Lower leg skin (tissue), 4 donors: ENCODE measurements around the gene KEL. TPM values are rescaled to one million over a fixed set of nuclear protein-coding genes. Genes with fewer than 3 reads are reported as not detected.

ENCODE experiments used
- DNase-seq, 2 donors: peaks; one replicate each; pipeline ENCODE4 v3.0.0-alpha.2; 2019; ENCODE audit warnings: low spot score in 2 of 2
- H3K4me3 ChIP-seq: fragments of 200-600 bp; sonication (generic); 2 replicates; pipeline ENCODE4 v1.5.1; 2017; ENCODE audit warnings: mild to moderate bottlenecking, low read depth; ENCODE audit not compliant: poor library complexity, severe bottlenecking
- CTCF ChIP-seq, 3 donors: fragments of 450-650 bp; IDR thresholded peaks; one replicate each; pipeline ENCODE4 v1.5.1; 2016; ENCODE audit warnings: antibody characterized with exemption in 3 of 3, mild to moderate bottlenecking in 3 of 3, moderate library complexity in 2 of 3
- POLR2A ChIP-seq, 2 donors: fragments of 450-650 bp; IDR thresholded peaks; one replicate each; pipeline ENCODE4 v1.6.1; 2016 to 2017; ENCODE audit warnings: antibody characterized with exemption in 2 of 2, mild to moderate bottlenecking in 1 of 2, moderate library complexity in 1 of 2
- WGBS, 2 donors: methylation state at CpG; one replicate each; pipeline ENCODE4 v1.1.5; 2018; 5-methylcytosine and 5-hydroxymethylcytosine counted together
- intact Hi-C: fragments of 100-400 bp; cut with DNase I; formaldehyde crosslinking; loops from one replicate; pipeline ENCODE4 v1.15.0; 2023; ENCODE audit warnings: low total_unique reads
- total RNA-seq, 4 donors: library from RNA; depleted of rRNA; stranded (reverse); fragments of >200 nt; gene quantifications; one replicate each; pipeline ENCODE4 v1.1.0, GENCODE V29; 2016

KEL gene
- total RNA-seq, 4 donors from 2014 or later, result 0.08 to 0.58 (median 0.47) TPM; not detected in 1

GRCh38 chr7:142960955-142961512 is 1.1 kb downstream of the KEL start:
- intact Hi-C loops, result no loop called here

GRCh38 chr7:142959202-142959601 is 3.0 kb downstream of the KEL start:
- intact Hi-C loops, result no loop called here
- H3K4me3 ChIP-seq, result no peak overlapping the region
- DNase-seq, result no peak
- TF ChIP-seq CTCF (IDR thresholded peaks at IDR 0.05) (no peak), POLR2A (IDR thresholded peaks at IDR 0.05) (no peak)

More at GRCh38 chr7:142960955-142961512, 1.1 kb downstream of the KEL start:
- no peak for TF ChIP-seq POLR2A (IDR thresholded peaks at IDR 0.05)
- TF ChIP-seq CTCF (IDR thresholded peaks at IDR 0.05), result no peak
- WGBS, 2 donors, result 77 to 80% methylated on average over 5 of the region's 5 CpGs
- H3K4me3 ChIP-seq, result no peak overlapping the region
- DNase-seq, result no peak

GRCh38 chr7:142957723-142958122 is 4.4 kb downstream of the KEL start:
- WGBS, 2 donors, result 76 to 80% methylated on average over 8 of the region's 8 CpGs
- intact Hi-C loops, result no loop called here

GRCh38 chr7:142956951-142957623 is 5.1 kb downstream of the KEL start:
- intact Hi-C loops, result no loop called here
- TF ChIP-seq CTCF (IDR thresholded peaks at IDR 0.05) (no peak), POLR2A (IDR thresholded peaks at IDR 0.05) (no peak)
- no peak overlapping the region for H3K4me3 ChIP-seq
- DNase-seq, result no peak
- WGBS, 2 donors, result 45 to 48% methylated on average over 3 of the region's 3 CpGs

More at GRCh38 chr7:142957723-142958122, 4.4 kb downstream of the KEL start:
- no peak overlapping the region for H3K4me3 ChIP-seq
- no peak for TF ChIP-seq CTCF (IDR thresholded peaks at IDR 0.05)
- TF ChIP-seq POLR2A (IDR thresholded peaks at IDR 0.05), result no peak
- DNase-seq, result no peak

DNA sequence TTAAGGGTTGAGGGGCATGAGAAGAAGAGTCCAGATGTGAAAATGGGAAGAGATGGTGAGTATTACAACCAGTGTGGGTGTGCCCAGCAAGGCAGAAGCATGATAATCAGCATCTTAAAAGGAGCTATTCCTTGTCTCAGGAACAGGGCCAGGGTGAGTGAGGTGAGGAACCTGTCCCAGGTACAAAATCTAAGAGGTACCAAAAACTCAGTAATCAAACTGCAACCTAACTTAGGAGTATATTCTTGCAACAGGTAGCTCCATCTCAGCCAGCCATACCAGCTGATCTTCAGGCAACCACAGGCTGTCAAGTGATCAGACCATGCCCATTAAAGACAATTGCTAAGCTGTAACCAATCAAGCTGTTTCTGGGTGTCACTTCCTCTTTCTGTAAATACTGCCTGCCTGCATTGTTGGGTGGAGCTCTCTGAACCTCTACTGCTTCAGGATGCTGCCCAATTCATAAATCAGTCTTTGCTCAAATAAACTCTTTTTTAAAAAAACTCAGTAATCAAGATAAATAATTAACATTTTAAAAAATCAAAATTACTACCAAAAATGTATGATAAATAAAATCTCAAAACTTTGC is 7.4 kb downstream of the KEL start:
- intact Hi-C loops, result no loop called here
- no peak overlapping the region for H3K4me3 ChIP-seq
- TF ChIP-seq CTCF (IDR thresholded peaks at IDR 0.05) (no peak), POLR2A (IDR thresholded peaks at IDR 0.05) (no peak)
- no peak for DNase-seq
